HG03354 (cell line): ENCODE data around the gene TTLL11.
"Not testable (repeated sequence)": the region's sequence is repeated elsewhere in the genome, so short reads cannot be mapped to it uniquely, and the experiment has no call there.

Experiments
- ATAC-seq: cut with Tn5 transposase; IDR thresholded peaks from one replicate; pipeline ENCODE4 v1.9.1; 2021; ENCODE audit warnings: mild to moderate bottlenecking; ENCODE audit not compliant: unreplicated experiment, poor library complexity, severe bottlenecking

The TTLL11 gene

GRCh38 chr9:122087406-122088200 is 5.5 kb downstream of the TTLL11 start:
- ATAC-seq = no peak

GRCh38 chr9:122086873-122087272 is 6.2 kb downstream of the TTLL11 start:
- ATAC-seq = no peak

- ATAC-seq = no peak
These were observed 7.8 kb downstream of the TTLL11 start for GRCh38 chr9:122085260-122085659.

- ATAC-seq = no peak
These were observed 9.0 kb downstream of the TTLL11 start for GRCh38 chr9:122084026-122084675.

GRCh38 chr9:122080986-122081385 is 12.1 kb downstream of the TTLL11 start:
- no peak for ATAC-seq

GRCh38 chr9:122078557-122078956 is 14.6 kb downstream of the TTLL11 start:
- ATAC-seq = no peak

- ATAC-seq = no peak
These were observed 16.3 kb downstream of the TTLL11 start for GRCh38 chr9:122076773-122077172.

- no peak for ATAC-seq
These were observed 17.0 kb downstream of the TTLL11 start for GRCh38 chr9:122076117-122076516.

GRCh38 chr9:122075135-122076030 is 17.7 kb downstream of the TTLL11 start:
- no peak for ATAC-seq

GRCh38 chr9:122071715-122072114 is 21.4 kb downstream of the TTLL11 start:
- ATAC-seq = no peak

GRCh38 chr9:122070728-122071515 is 22.2 kb downstream of the TTLL11 start:
- no peak for ATAC-seq

GRCh38 chr9:122066680-122067079 is 26.4 kb downstream of the TTLL11 start:
- not testable (repeated sequence) for ATAC-seq

GRCh38 chr9:122065923-122066629 is 27.0 kb downstream of the TTLL11 start:
- no peak for ATAC-seq

GRCh38 chr9:122060481-122060880 is 32.6 kb downstream of the TTLL11 start:
- no peak for ATAC-seq

- ATAC-seq = no peak
These were observed 33.2 kb downstream of the TTLL11 start for GRCh38 chr9:122059955-122060324.

GRCh38 chr9:122059214-122059954 is 33.7 kb downstream of the TTLL11 start:
- no peak for ATAC-seq

- ATAC-seq = no peak
These were observed 34.4 kb downstream of the TTLL11 start for GRCh38 chr9:122058709-122059108.

- ATAC-seq = no peak
These were observed 35.1 kb downstream of the TTLL11 start for GRCh38 chr9:122058051-122058450.
